Stomach (tissue), 4 donors: ENCODE data around the gene TULP3.

Experiments
- POLR2A ChIP-seq, 4 donors: fragments of 450-650 bp; IDR thresholded peaks; one replicate each; pipeline ENCODE4 v1.6.1; 2016; ENCODE audit warnings: antibody characterized with exemption in 4 of 4, control low read depth in 2 of 4, mild to moderate bottlenecking in 1 of 4, moderate library complexity in 1 of 4
- TF ChIP-seq, protein P1 (sequence below), 7 experiments: fragments of 450-650 bp in 4 of 7; fragments of 200-600 bp in 3 of 7; sonication (generic) in 3 of 7; IDR thresholded peaks; one replicate each; pipeline ENCODE4 v1.5.1; 2016 to 2019; ENCODE audit warnings: antibody characterized with exemption in 7 of 7, control low read depth in 2 of 7, mild to moderate bottlenecking in 1 of 7

DNA sequence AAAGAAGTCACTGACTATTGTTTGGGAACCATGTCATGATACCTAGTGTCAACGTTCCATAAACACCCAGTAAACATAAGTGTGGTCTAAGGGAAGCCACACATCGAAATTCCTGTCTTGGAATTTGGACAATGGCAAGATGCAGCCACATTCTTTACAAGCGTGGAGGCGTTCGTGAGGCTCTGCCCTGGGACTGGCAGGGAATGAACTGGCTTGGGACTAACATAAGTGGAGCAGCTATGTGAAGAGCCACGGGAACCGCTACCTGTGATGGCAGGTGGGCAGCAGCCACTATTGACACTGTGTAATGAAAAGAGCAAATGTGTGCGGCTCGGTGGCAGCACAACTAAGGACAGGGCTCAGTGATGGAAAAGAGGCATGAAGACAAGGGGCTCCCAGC lies 45.9 kb upstream of the TULP3 start:
- TF ChIP-seq, protein P1, sequence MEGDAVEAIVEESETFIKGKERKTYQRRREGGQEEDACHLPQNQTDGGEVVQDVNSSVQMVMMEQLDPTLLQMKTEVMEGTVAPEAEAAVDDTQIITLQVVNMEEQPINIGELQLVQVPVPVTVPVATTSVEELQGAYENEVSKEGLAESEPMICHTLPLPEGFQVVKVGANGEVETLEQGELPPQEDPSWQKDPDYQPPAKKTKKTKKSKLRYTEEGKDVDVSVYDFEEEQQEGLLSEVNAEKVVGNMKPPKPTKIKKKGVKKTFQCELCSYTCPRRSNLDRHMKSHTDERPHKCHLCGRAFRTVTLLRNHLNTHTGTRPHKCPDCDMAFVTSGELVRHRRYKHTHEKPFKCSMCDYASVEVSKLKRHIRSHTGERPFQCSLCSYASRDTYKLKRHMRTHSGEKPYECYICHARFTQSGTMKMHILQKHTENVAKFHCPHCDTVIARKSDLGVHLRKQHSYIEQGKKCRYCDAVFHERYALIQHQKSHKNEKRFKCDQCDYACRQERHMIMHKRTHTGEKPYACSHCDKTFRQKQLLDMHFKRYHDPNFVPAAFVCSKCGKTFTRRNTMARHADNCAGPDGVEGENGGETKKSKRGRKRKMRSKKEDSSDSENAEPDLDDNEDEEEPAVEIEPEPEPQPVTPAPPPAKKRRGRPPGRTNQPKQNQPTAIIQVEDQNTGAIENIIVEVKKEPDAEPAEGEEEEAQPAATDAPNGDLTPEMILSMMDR (IDR thresholded peaks at IDR 0.05): no peak
- TF ChIP-seq POLR2A (IDR thresholded peaks at IDR 0.05): no peak
